Stomach (tissue), 9 donors: Measurements from ENCODE around the gene SMNDC1. TPM values are rescaled to one million over a fixed set of nuclear protein-coding genes. Genes with fewer than 3 reads are reported as not detected.
"Not testable (repeated sequence)": the region's sequence is repeated elsewhere in the genome, so short reads cannot be mapped to it uniquely, and the experiment has no call there.

Experiments
- DNase-seq, 2 donors: peaks; one replicate each; pipeline versions ENCODE4 v3.0.0 to v3.0.0-alpha.2; 2013 to 2019
- H3K27ac ChIP-seq, 5 donors: fragments of 200-600 bp in 4 of 5; sonication (generic) in 4 of 5; one replicate each; pipeline ENCODE4 v1.5.1; 2013 to 2019; ENCODE audit warnings: mild to moderate bottlenecking in 1 of 5, moderate library complexity in 1 of 5
- H3K27me3 ChIP-seq, 3 donors: fragments of 200-600 bp; sonication (generic); one replicate each; pipeline ENCODE4 v1.5.1; 2017 to 2019; ENCODE audit warnings: mixed run types in 1 of 3
- H3K36me3 ChIP-seq, 4 donors: fragments of 200-600 bp; sonication (generic); 1 replicate in 3 of 4; 2 replicates in 1 of 4; pipeline ENCODE4 v1.5.1; 2016 to 2019
- H3K4me1 ChIP-seq, 4 donors: fragments of 200-600 bp; sonication (generic); one replicate each; pipeline ENCODE4 v1.5.1; 2016 to 2019
- H3K4me3 ChIP-seq, 4 donors: fragments of 200-600 bp; sonication (generic) in 3 of 4; one replicate each; pipeline ENCODE4 v1.5.1; 2016 to 2019; ENCODE audit warnings: mild to moderate bottlenecking in 1 of 4
- H3K9me3 ChIP-seq, 4 donors: fragments of 200-600 bp; sonication (generic); one replicate each; pipeline ENCODE4 v1.5.1; 2016 to 2019
- EP300 ChIP-seq: sonication (generic); formaldehyde crosslinking; IDR thresholded peaks from one replicate; pipeline ENCODE4 v1.6.1; 2017; ENCODE audit warnings: antibody characterized with exemption
- POLR2A ChIP-seq, 4 donors: fragments of 450-650 bp; IDR thresholded peaks; one replicate each; pipeline ENCODE4 v1.6.1; 2016; ENCODE audit warnings: antibody characterized with exemption in 4 of 4, control low read depth in 2 of 4, mild to moderate bottlenecking in 1 of 4, moderate library complexity in 1 of 4
- POLR2AphosphoS5 ChIP-seq, 3 donors: sonication (generic); formaldehyde crosslinking; IDR thresholded peaks; one replicate each; pipeline ENCODE4 v1.6.1; 2016; ENCODE audit warnings: antibody characterized with exemption in 3 of 3
- WGBS, 5 donors: extraction: QIAGEN DNeasy Blood & Tissue Kit in 3 of 5; methylation state at CpG; one replicate each; pipeline versions ENCODE4 v1.1.5 to v1.1.7; 2013 to 2018; 5-methylcytosine and 5-hydroxymethylcytosine counted together
- intact Hi-C: fragments of 100-400 bp; cut with DNase I; formaldehyde crosslinking; loops from one replicate; pipeline ENCODE4 v1.15.1; 2023; ENCODE audit warnings: low total_unique reads
- polyA plus RNA-seq, 3 donors: library from polyadenylated mRNA; stranded (reverse); fragments of 200-250 nt; gene quantifications; one replicate each; pipeline ENCODE4 v1.2.3, GENCODE V29; 2013
- total RNA-seq, 5 donors: library from RNA; depleted of rRNA; stranded (reverse); fragments of >200 nt; gene quantifications; one replicate each; pipeline versions ENCODE4 v1.1.0 to v1.2.3, GENCODE V29; 2014 to 2016
- TF ChIP-seq, protein P1 (sequence below), 7 experiments: fragments of 450-650 bp in 4 of 7; fragments of 200-600 bp in 3 of 7; sonication (generic) in 3 of 7; IDR thresholded peaks; one replicate each; pipeline ENCODE4 v1.5.1; 2016 to 2019; ENCODE audit warnings: antibody characterized with exemption in 7 of 7, control low read depth in 2 of 7, mild to moderate bottlenecking in 1 of 7
- donor health status: healthy with polysubstance abuse.
- donor health status: Bipolar disorder and iron deficiency.
- donor health status: healthy.

The SMNDC1 gene
- total and polyA plus RNA-seq, 8 donors = 7.7 to 31.6 (median 15.2) TPM

DNA sequence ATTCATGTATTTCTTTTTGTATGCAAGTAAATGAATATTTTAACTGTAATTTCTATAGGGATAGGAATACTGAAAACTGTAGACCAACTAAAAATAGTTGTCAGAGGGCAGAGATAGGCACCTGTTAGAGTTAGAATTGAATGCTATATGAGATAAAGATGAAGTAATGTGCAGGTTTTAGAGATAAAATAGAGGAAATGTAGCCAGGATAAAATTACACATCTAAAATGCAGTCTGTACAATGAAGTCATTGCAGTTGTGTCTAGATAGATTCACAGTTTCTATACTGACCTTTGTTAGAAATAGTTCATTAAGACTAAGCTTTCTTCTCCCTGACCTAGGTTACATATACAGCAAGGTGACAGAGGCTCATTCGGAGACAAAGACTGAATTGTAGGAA lies 46.2 kb downstream of the SMNDC1 start:
- no peak for DNase-seq
- intact Hi-C loops = no loop called here
- Histone ChIP-seq H3K4me1 (peaks cover 0 to 19% (median 9%) of the 10 kb centered on the region in 4 donors), H3K4me3 (no peak overlapping the region), H3K36me3 (no peaks in the 10 kb centered on the region), H3K9me3 (no peaks in the 10 kb centered on the region), H3K27me3 (no peaks in the 10 kb centered on the region), H3K27ac (no peak overlapping the region)
- WGBS, 5 donors = 85 to 95% (median 92%) methylated on average over 1 of the region's 1 CpG
- TF ChIP-seq EP300 (no peak), POLR2AphosphoS5 (IDR thresholded peaks at IDR 0.05) (no peak), POLR2A (IDR thresholded peaks at IDR 0.05) (no peak)
- TF ChIP-seq, protein P1, sequence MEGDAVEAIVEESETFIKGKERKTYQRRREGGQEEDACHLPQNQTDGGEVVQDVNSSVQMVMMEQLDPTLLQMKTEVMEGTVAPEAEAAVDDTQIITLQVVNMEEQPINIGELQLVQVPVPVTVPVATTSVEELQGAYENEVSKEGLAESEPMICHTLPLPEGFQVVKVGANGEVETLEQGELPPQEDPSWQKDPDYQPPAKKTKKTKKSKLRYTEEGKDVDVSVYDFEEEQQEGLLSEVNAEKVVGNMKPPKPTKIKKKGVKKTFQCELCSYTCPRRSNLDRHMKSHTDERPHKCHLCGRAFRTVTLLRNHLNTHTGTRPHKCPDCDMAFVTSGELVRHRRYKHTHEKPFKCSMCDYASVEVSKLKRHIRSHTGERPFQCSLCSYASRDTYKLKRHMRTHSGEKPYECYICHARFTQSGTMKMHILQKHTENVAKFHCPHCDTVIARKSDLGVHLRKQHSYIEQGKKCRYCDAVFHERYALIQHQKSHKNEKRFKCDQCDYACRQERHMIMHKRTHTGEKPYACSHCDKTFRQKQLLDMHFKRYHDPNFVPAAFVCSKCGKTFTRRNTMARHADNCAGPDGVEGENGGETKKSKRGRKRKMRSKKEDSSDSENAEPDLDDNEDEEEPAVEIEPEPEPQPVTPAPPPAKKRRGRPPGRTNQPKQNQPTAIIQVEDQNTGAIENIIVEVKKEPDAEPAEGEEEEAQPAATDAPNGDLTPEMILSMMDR (IDR thresholded peaks at IDR 0.05) = no peak

DNA sequence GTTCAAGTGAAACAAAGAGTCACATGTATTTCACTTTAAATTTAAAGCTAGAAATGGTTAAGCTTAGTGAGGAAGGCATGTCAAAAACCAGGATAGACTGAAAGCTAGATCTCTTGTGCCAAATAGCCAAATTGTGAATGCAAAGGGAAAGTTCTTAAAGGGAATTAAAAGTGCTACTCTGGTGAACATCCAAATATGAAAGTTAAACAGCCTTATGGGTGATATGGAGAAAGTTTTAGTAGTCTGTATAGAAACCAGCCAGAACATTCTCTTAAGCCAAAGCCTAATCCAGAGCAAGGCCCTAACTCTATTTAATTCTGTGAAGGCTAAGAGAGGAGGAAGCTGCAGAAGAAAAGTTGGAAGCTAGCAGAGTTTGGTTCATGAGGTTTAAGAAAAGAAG lies 50.3 kb downstream of the SMNDC1 start:
- no peak for DNase-seq
- no peaks in the 10 kb centered on the region for H3K4me1 ChIP-seq
- no peaks in the 10 kb centered on the region for H3K9me3 ChIP-seq
- TF ChIP-seq POLR2A (IDR thresholded peaks at IDR 0.05) (no peak), EP300 (no peak), POLR2AphosphoS5 (IDR thresholded peaks at IDR 0.05) (no peak)
- TF ChIP-seq, protein P1 (IDR thresholded peaks at IDR 0.05) = no peak
- H3K4me3 ChIP-seq = no peak overlapping the region
- intact Hi-C loops = no loop called here
- H3K27me3 ChIP-seq = no peaks in the 10 kb centered on the region
- H3K36me3 ChIP-seq = no peaks in the 10 kb centered on the region
- H3K27ac ChIP-seq = no peak overlapping the region

DNA sequence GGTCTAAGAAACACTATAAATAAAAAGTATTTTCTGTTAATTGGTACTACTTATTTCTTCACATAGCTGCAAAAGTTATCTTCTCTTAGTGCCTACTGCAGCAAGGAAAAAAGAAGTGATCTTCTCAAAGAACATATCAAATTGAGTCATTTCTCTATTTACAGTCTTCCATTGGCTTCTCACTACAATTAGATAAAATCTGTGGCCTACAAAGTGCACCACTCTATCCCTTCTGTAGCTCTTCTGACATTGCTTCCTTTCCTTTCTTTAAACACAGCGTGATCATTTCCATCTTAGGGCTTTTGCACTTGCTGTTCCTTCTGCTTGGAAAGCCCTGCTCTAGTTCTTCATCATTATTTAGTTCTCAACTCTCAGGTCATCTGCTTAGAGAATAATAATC lies 52.6 kb downstream of the SMNDC1 start:
- 83 to 91% (median 85%) methylated on average over 1 of the region's 1 CpG for WGBS, 5 donors
- no peak for DNase-seq
- H3K4me3 ChIP-seq = no peak overlapping the region
- no peak for TF ChIP-seq POLR2AphosphoS5 (IDR thresholded peaks at IDR 0.05)
- TF ChIP-seq, protein P1 (IDR thresholded peaks at IDR 0.05) = no peak
- no peak for TF ChIP-seq EP300
- H3K36me3 ChIP-seq = no peaks in the 10 kb centered on the region
- H3K9me3 ChIP-seq = no peaks in the 10 kb centered on the region
- no peaks in the 10 kb centered on the region for H3K4me1 ChIP-seq
- intact Hi-C loops = no loop called here
- H3K27ac ChIP-seq = no peak overlapping the region
- H3K27me3 ChIP-seq = no peaks in the 10 kb centered on the region

DNA sequence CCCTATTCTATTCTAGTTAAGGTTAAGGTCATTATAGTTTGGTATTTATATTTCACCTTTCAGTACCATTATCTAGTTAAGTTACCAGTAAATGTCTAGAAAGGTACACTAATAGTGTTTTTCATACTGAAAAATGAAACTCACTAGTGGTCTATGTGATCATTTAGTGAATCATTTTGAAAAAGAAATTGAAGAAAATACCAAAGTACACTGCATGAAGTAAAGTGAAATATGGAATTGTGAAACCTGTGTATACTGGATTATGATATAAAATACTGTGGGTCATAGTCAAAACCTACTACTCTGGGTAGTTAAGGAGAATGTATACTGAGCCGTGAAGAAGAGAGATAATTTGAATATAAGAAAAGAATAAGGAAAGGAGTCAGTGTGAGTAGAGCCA lies 53.3 kb downstream of the SMNDC1 start:
- H3K4me1 ChIP-seq, H3K4me3 ChIP-seq, intact Hi-C loops, H3K27me3 ChIP-seq, H3K36me3 ChIP-seq, DNase-seq, H3K27ac ChIP-seq, H3K9me3 ChIP-seq: not testable (repeated sequence)
- WGBS, 5 donors = 48 to 91% (median 80%) methylated on average over 1 of the region's 1 CpG

DNA sequence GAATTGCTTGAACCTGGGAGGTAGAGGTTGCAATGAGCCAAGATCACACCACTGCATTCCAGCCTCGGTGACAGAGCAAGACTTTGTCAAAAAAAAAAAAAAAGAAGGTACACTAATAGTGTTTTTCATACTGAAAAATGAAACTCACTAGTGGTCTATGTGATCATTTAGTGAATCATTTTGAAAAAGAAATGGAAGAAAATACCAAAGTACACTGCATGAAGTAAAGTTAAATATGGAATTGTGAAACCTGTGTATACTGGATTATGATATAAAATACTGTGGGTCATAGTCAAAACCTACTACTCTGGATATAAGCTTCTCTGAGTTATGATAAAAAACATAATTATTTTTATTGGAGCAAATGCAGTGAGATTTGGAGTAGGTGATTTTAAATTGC lies 55.2 kb downstream of the SMNDC1 start:
- intact Hi-C loops, H3K4me3 ChIP-seq: not testable (repeated sequence)

DNA sequence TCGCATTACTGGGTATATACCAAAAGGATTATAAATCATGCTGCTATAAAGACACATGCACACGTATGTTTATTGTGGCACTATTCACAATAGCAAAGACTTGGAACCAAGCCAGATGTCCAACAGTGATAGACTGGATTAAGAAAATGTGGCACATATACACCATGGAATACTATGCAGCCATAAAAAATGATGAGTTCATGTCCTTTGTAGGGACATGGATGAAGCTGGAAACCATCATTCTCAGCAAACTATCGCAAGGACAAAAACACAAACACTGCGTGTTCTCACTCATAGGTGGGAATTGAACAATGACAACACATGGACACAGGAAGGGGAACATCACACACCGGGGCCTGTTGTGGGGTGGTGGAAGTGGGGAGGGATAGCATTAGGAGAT lies 56.9 kb downstream of the SMNDC1 start:
- H3K4me3 ChIP-seq, intact Hi-C loops, H3K27ac ChIP-seq, H3K27me3 ChIP-seq, H3K9me3 ChIP-seq, DNase-seq, H3K4me1 ChIP-seq: not testable (repeated sequence)
- peaks cover 0 to 17% (median 12%) of the 10 kb centered on the region in 4 donors for H3K36me3 ChIP-seq
- WGBS, 5 donors = 86 to 98% (median 96%) methylated on average over 4 to 5 of the region's 5 CpGs

More for the DNA sequence above, 55.2 kb downstream of the SMNDC1 start:
- DNase-seq, H3K27ac ChIP-seq, H3K4me1 ChIP-seq, H3K27me3 ChIP-seq, H3K9me3 ChIP-seq: not testable (repeated sequence)
- 79 to 95% (median 86%) methylated on average over 1 of the region's 1 CpG for WGBS, 5 donors
- H3K36me3 ChIP-seq = peaks cover 0 to 17% (median 12%) of the 10 kb centered on the region in 4 donors
